K562 (cell line): ENCODE measurements around the gene ORAI3. TPM values are rescaled to one million over a fixed set of nuclear protein-coding genes. Genes with fewer than 3 reads are reported as not detected.

Experiments
- BACH1 ChIP-seq: fragments of 200-800 bp; sonication (Bioruptor generic); IDR thresholded peaks from 2 replicates; pipeline ENCODE4 v1.6.1; 2016; ENCODE audit warnings: missing genetic modification characterization, missing compliant biosample characterization
- CBX3 ChIP-seq, 2 experiments: IDR thresholded peaks; 1 replicate in 1 of 2; 2 replicates in 1 of 2; pipeline ENCODE4 v1.6.1; 2012; ENCODE audit warnings: inconsistent platforms in 2 of 2, low read length in 2 of 2, borderline replicate concordance in 1 of 2, control low read depth in 1 of 2
- CUX1 ChIP-seq: fragments of 200-800 bp; sonication (Bioruptor generic); IDR thresholded peaks from 2 replicates; pipeline ENCODE4 v1.6.1; 2016; ENCODE audit warnings: missing genetic modification characterization, missing compliant biosample characterization
- EP400 ChIP-seq: fragments of 450-650 bp; IDR thresholded peaks from 2 replicates; pipeline ENCODE4 v1.6.1; 2017; ENCODE audit warnings: antibody characterized with exemption, mild to moderate bottlenecking, moderate library complexity
- FOXA1 ChIP-seq: fragments of 450-650 bp; IDR thresholded peaks from 2 replicates; pipeline ENCODE4 v1.6.1; 2016; ENCODE audit warnings: mild to moderate bottlenecking, borderline replicate concordance
- GABPB2 ChIP-seq: fragments of 250-450 bp; sonication (Bioruptor Pico); conservative IDR thresholded peaks from 2 replicates; pipeline ENCODE4 v1.5.1; 2021; ENCODE audit warnings: mild to moderate bottlenecking
- MTF1 ChIP-seq: fragments of 250-450 bp; sonication (Bioruptor Pico); IDR thresholded peaks from 2 replicates; pipeline ENCODE4 v1.9.0; 2021; ENCODE audit warnings: moderate library complexity, mild to moderate bottlenecking, inconsistent platforms, borderline replicate concordance
- NONO ChIP-seq, 2 experiments: fragments of 200-400 bp in 1 of 2; fragments of 450-650 bp in 1 of 2; formaldehyde crosslinking in 1 of 2; IDR thresholded peaks; 2 replicates each; pipeline ENCODE4 v1.6.1; 2017; ENCODE audit warnings: low read depth in 2 of 2, mild to moderate bottlenecking in 2 of 2, moderate library complexity in 2 of 2, low read length in 1 of 2
- OTX1 ChIP-seq: fragments of 450-650 bp; formaldehyde crosslinking; IDR thresholded peaks from 2 replicates; pipeline ENCODE4 v1.4.0; 2022; ENCODE audit warnings: mild to moderate bottlenecking
- POU5F1 ChIP-seq: fragments of 150-350 bp; IDR thresholded peaks from 2 replicates; pipeline ENCODE4 v1.6.1; 2014; ENCODE audit warnings: borderline replicate concordance, low read length, low read depth, mild to moderate bottlenecking; ENCODE audit not compliant: partially characterized antibody
- SMAD2 ChIP-seq: fragments of 150-350 bp; IDR thresholded peaks from 2 replicates; pipeline ENCODE4 v1.6.1; 2014; ENCODE audit warnings: low read depth, mild to moderate bottlenecking, low read length
- SRF ChIP-seq, 2 experiments: fragments of 250-450, 450-650 bp in 1 of 2; sonication (Bioruptor Pico) in 1 of 2; sonication (generic) in 1 of 2; formaldehyde crosslinking; IDR thresholded peaks; 2 replicates each; pipeline versions ENCODE4 v1.5.0 to v1.5.1; 2020 to 2022; ENCODE audit warnings: mild to moderate bottlenecking in 1 of 2, missing genetic modification reagents in 1 of 2
- YY1 ChIP-seq, 3 experiments: IDR thresholded peaks; 2 replicates each; pipeline ENCODE4 v1.6.1; 2011; ENCODE audit warnings: low read length in 2 of 3, mild to moderate bottlenecking in 2 of 3, moderate library complexity in 2 of 3, borderline replicate concordance in 1 of 3, control low read depth in 1 of 3, low read depth in 1 of 3; ENCODE audit not compliant: insufficient read depth in 3 of 3, insufficient replicate concordance in 2 of 3, control insufficient read depth in 1 of 3, insufficient read length in 1 of 3; ENCODE audit errors: extremely low read depth in 1 of 3
- ZNF592 ChIP-seq: fragments of 450-650 bp; IDR thresholded peaks from 2 replicates; pipeline ENCODE4 v1.6.1; 2017; ENCODE audit warnings: antibody characterized with exemption, mild to moderate bottlenecking
- ZNF696 ChIP-seq: fragments of 250-450 bp; sonication (Bioruptor Pico); conservative IDR thresholded peaks from 2 replicates; pipeline ENCODE4 v1.4.0; 2020; ENCODE audit warnings: mild to moderate bottlenecking, moderate library complexity
- polyA plus RNA-seq, 8 experiments: library from polyadenylated mRNA; depleted of rRNA in 4 of 8; stranded (reverse) in 5 of 8; unstranded in 3 of 8; fragments of >200 nt; fragmentation: Nextera tagmentation in 2 of 8; fragmentation: Illumina TruSeq in 1 of 8; extraction: Ambion mirVana in 2 of 8; extraction: Trizol in 1 of 8; gene quantifications; 2 replicates each; pipeline versions ENCODE4 v1.2.1 to v1.2.3, GENCODE V29; 2011 to 2014; ENCODE audit warnings: inconsistent platforms in 1 of 8, missing spikeins in 1 of 8
- total RNA-seq, 7 experiments: library from RNA; depleted of rRNA in 6 of 7; stranded (reverse); fragments of >200 nt in 6 of 7; fragmentation: Illumina TruSeq in 2 of 7; extraction: Trizol in 2 of 7; gene quantifications; 2 replicates each; pipeline versions ENCODE4 v1.2.1 to v1.2.3, GENCODE V29; 2011 to 2021; ENCODE audit warnings: low replicate concordance in 1 of 7

Gene ORAI3
- total and polyA plus RNA-seq, 9 of the 15 experiments (the other 6 are each of a cell fraction or from before 2014, with no cell fraction given): 4.9 to 23.3 (median 14.1) TPM

- peak; percentile 46 to 92 for TF ChIP-seq NONO (IDR thresholded peaks at IDR 0.05; ENCODE audit: low read depth in 2 of 2, low read length in 1 of 2)
- TF ChIP-seq GABPB2: no peak
- TF ChIP-seq SRF (CRISPR knock-in tag; IDR thresholded peaks at IDR 0.05): no peak
- no peak for TF ChIP-seq ZNF696 (CRISPR knock-in tag)
- no peak for TF ChIP-seq OTX1
- TF ChIP-seq POU5F1: no peak
- TF ChIP-seq EP400: no peak
- peak in 2 of 3 experiments; percentile 36 to 65 for TF ChIP-seq YY1 (IDR thresholded peaks at IDR 0.05; ENCODE audit: borderline replicate concordance in 1 of 3, control insufficient read depth in 1 of 3, extremely low read depth in 1 of 3, insufficient read depth in 3 of 3, insufficient read length in 1 of 3, insufficient replicate concordance in 2 of 3, low read depth in 1 of 3, low read length in 2 of 3)
- no peak for TF ChIP-seq MTF1 (CRISPR knock-in tag)
- no peak for TF ChIP-seq CUX1 (CRISPR knock-in tag)
- no peak for TF ChIP-seq CBX3 (IDR thresholded peaks at IDR 0.05; ENCODE audit: borderline replicate concordance in 1 of 2, low read length in 2 of 2)
- TF ChIP-seq ZNF592: peak; percentile 70
- no peak for TF ChIP-seq BACH1 (tag)
- TF ChIP-seq FOXA1: no peak
- TF ChIP-seq SMAD2: no peak
Observed at GRCh38 chr16:30902029-30902972, 46.6 kb upstream of the ORAI3 start (continued).
